PC-3 (cell line): ENCODE results near the gene IRF5. TPM values are rescaled to one million over a fixed set of nuclear protein-coding genes. Genes with fewer than 3 reads are reported as not detected.
A peak's percentile ranks its signal among the peaks of the same experiment; 100 is the strongest.

Experiments used
- ATAC-seq: fragments of 200-7000 bp; cut with Tn5 transposase; 2 replicates; pipeline ENCODE4 v1.9.1; 2020; ENCODE audit warnings: mild to moderate bottlenecking, moderate library complexity
- BruUV-seq: library from RNA; stranded (reverse); fragments of 400-500 nt; replicated peaks from 2 replicates; lab custom pipeline; 2021; lab: Mats Ljungman, UMichigan
- CTCF ChIA-PET: fragments of 300-600 bp; sonication (Branson Sonifier 250); formaldehyde crosslinking; loops from one replicate; lab custom pipeline; 2022; ENCODE audit warnings: antibody characterized with exemption; lab: Charles Lee
- POLR2A ChIA-PET: fragments of 300-600 bp; sonication (Branson Sonifier 250); formaldehyde crosslinking; loops from one replicate; lab custom pipeline; 2022; ENCODE audit warnings: antibody characterized with exemption; ENCODE audit not compliant: unreplicated experiment; lab: Charles Lee
- DNase-seq: peaks from one replicate; pipeline ENCODE4 v3.0.0-alpha.2; 2015
- H2AFZ ChIP-seq: fragments of 300-600 bp; sonication (generic); 2 replicates; pipeline ENCODE4 v1.6.0; 2016; ENCODE audit warnings: antibody characterized with exemption, low read length
- H3F3A ChIP-seq: fragments of 300-600 bp; sonication (generic); one replicate; pipeline ENCODE4 v1.6.0; 2017; ENCODE audit warnings: antibody characterized with exemption, low read length, control low read depth, mild to moderate bottlenecking; ENCODE audit not compliant: unreplicated experiment
- H3K27ac ChIP-seq: fragments of 300-600 bp; sonication (generic); 2 replicates; pipeline ENCODE4 v1.5.1; 2016; ENCODE audit warnings: mild to moderate bottlenecking, low read length
- H3K27me3 ChIP-seq: fragments of 300-600 bp; sonication (generic); 2 replicates; pipeline ENCODE4 v1.6.1; 2016; ENCODE audit warnings: low read length, mixed read lengths
- H3K36me3 ChIP-seq: fragments of 300-600 bp; sonication (generic); 2 replicates; pipeline ENCODE4 v1.6.1; 2016; ENCODE audit warnings: low read depth, mixed run types, low read length, mixed read lengths
- H3K4me1 ChIP-seq: fragments of 300-600 bp; sonication (generic); 2 replicates; pipeline ENCODE4 v1.5.1; 2016; ENCODE audit warnings: low read length; ENCODE audit not compliant: insufficient read depth
- H3K4me2 ChIP-seq: fragments of 300-600 bp; sonication (generic); 2 replicates; pipeline ENCODE4 v1.6.0; 2016; ENCODE audit warnings: low read length
- H3K4me3 ChIP-seq: fragments of 300-600 bp; sonication (generic); 2 replicates; pipeline ENCODE4 v1.5.1; 2016; ENCODE audit warnings: mild to moderate bottlenecking, low read length, mixed read lengths
- H3K79me2 ChIP-seq: fragments of 300-600 bp; sonication (generic); 2 replicates; pipeline ENCODE4 v1.6.1; 2017; ENCODE audit warnings: low read length, mixed read lengths
- H3K9ac ChIP-seq: fragments of 300-600 bp; sonication (generic); 2 replicates; pipeline ENCODE4 v1.6.0; 2016; ENCODE audit warnings: mild to moderate bottlenecking, low read length
- H3K9me2 ChIP-seq: fragments of 300-600 bp; sonication (generic); replicated peaks from 2 replicates; pipeline ENCODE4 v1.6.1; 2016; ENCODE audit warnings: mixed run types, low read length, mixed read lengths
- H3K9me3 ChIP-seq: fragments of 300-600 bp; sonication (generic); 2 replicates; pipeline ENCODE4 v1.6.1; 2016; ENCODE audit warnings: low read length, mixed read lengths
- H4K20me1 ChIP-seq: fragments of 300-600 bp; sonication (generic); 2 replicates; pipeline ENCODE4 v1.6.1; 2016; ENCODE audit warnings: low read length, mixed read lengths
- EZH2 ChIP-seq: fragments of 300-600 bp; sonication (generic); IDR thresholded peaks from one replicate; pipeline ENCODE4 v1.6.1; 2017; ENCODE audit warnings: antibody characterized with exemption, mild to moderate bottlenecking, low read length; ENCODE audit not compliant: unreplicated experiment
- EZH2phosphoT487 ChIP-seq: fragments of 300-600 bp; sonication (generic); IDR thresholded peaks from 2 replicates; pipeline ENCODE4 v1.6.1; 2018; ENCODE audit warnings: mild to moderate bottlenecking, antibody characterized with exemption, low read length, borderline replicate concordance
- intact Hi-C: fragments of 100-400 bp; cut with micrococcal nuclease; formaldehyde crosslinking; loops from 2 replicates; pipeline ENCODE4 v1.9.0; 2023
- total RNA-seq: library from RNA; depleted of rRNA; stranded (reverse); fragments of >200 nt; gene quantifications from 2 replicates; pipeline ENCODE4 v1.2.3, GENCODE V29; 2014
- TF ChIP-seq, protein P1 (sequence below): fragments of 300-600 bp; sonication (generic); conservative IDR thresholded peaks from 2 replicates; pipeline ENCODE4 v1.5.1; 2017; ENCODE audit warnings: antibody characterized with exemption, low read depth, mild to moderate bottlenecking, low read length

The IRF5 gene
- total RNA-seq, 1 experiment from 2014 or later: 15.3 TPM

- Histone ChIP-seq H3K4me3 (no peak overlapping the region), H2AFZ (no peak overlapping the region), H3K27me3 (no peaks in the 10 kb centered on the region), H3K27ac (no peak overlapping the region), H3K36me3 (no peaks in the 10 kb centered on the region), H3K4me1 (peaks cover 11% of the 10 kb centered on the region; the same call in 1 of the 2 replicates), H3K79me2 (no peaks in the 10 kb centered on the region), H3K9ac (no peak overlapping the region), H3K4me2 (no peak overlapping the region), H3K9me2 (no peaks in the 10 kb centered on the region), H3K9me3 (no peaks in the 10 kb centered on the region), H3F3A (no peaks in the 10 kb centered on the region), H4K20me1 (no peaks in the 10 kb centered on the region)
- intact Hi-C loops: no loop called here
- no TSS peak for BruUV-seq
- CTCF ChIA-PET: no interaction called here
- no peak for DNase-seq
- ATAC-seq: no peak
- POLR2A ChIA-PET: no interaction called here
- TF ChIP-seq, protein P1, sequence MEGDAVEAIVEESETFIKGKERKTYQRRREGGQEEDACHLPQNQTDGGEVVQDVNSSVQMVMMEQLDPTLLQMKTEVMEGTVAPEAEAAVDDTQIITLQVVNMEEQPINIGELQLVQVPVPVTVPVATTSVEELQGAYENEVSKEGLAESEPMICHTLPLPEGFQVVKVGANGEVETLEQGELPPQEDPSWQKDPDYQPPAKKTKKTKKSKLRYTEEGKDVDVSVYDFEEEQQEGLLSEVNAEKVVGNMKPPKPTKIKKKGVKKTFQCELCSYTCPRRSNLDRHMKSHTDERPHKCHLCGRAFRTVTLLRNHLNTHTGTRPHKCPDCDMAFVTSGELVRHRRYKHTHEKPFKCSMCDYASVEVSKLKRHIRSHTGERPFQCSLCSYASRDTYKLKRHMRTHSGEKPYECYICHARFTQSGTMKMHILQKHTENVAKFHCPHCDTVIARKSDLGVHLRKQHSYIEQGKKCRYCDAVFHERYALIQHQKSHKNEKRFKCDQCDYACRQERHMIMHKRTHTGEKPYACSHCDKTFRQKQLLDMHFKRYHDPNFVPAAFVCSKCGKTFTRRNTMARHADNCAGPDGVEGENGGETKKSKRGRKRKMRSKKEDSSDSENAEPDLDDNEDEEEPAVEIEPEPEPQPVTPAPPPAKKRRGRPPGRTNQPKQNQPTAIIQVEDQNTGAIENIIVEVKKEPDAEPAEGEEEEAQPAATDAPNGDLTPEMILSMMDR: no peak
- TF ChIP-seq EZH2 (no peak), EZH2phosphoT487 (no peak)
These were observed 37.5 kb upstream of the IRF5 start for GRCh38 chr7:128900237-128900636.

DNA sequence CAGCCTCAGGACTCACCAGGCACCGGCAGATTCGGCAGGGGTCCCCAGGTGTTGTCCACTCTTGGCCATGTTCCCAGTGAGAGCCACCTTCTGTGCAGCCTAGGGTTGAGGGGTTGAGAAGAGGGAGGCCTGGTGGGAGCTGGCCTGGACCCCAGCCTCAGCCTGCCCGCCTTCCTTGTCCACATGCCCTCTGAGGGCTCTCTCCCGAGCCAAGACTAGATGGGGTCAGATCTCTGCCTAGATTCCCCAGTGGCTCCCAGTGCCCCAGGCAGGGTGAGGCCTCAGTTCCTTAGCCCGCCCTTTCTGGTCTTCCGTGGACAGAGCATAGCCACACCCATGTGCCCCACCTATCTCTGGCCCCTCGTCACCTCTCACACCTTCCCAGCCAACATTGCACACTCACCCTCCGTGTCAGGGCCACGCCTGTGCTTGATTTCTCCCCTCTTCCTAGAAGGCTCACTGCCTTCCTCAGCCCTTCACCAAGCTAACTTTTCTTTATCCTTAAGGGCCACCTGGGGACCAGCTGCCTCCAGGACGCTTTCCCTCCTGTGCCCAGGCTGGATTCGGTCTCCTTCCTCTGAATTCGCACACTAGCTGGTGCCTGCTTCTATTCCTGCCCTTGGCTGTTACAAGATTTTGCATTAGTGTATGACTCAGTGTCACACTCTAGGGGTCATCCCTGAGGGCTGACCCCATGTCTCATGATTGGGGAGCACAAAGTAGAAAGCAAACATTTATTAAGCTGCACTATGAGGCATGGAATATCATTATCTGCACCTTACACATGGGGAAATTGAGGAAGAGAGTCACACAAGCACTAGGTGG is 34.8 kb upstream of the IRF5 start:
- Histone ChIP-seq H3K9me2 (no peaks in the 10 kb centered on the region), H4K20me1 (no peaks in the 10 kb centered on the region), H3F3A (no peaks in the 10 kb centered on the region), H3K4me3 (no peak overlapping the region), H3K27ac (0 out of 2 replicates have a peak overlapping the region, but pooled peaks have one; percentile 34), H3K36me3 (no peaks in the 10 kb centered on the region), H2AFZ (no peak overlapping the region), H3K27me3 (no peaks in the 10 kb centered on the region), H3K4me2 (no peak overlapping the region), H3K9me3 (no peaks in the 10 kb centered on the region), H3K9ac (no peak overlapping the region), H3K79me2 (no peaks in the 10 kb centered on the region), H3K4me1 (peaks cover 11% of the 10 kb centered on the region; the same call in 1 of the 2 replicates)
- ATAC-seq (peak; percentile 60), DNase-seq (peak; percentile 25)
- TF ChIP-seq EZH2phosphoT487: no peak
- no peak for TF ChIP-seq EZH2
- TF ChIP-seq, protein P1: no peak
- ChIA-PET CTCF (interaction anchor here (0.7 kb wide), 1 partner anchor 189 kb away, joined by 3 read pairs; no protein-coding TSS in a partner anchor), POLR2A (interaction anchor here (0.6 to 0.7 kb wide), 2 partner anchors 161 to 448 kb away, joined by 3 to 4 read pairs; no protein-coding TSS in a partner anchor)
- no TSS peak for BruUV-seq
- intact Hi-C loops: no loop called here
